ENCODE data around the gene EPHA8. TPM values are rescaled to one million over a fixed set of nuclear protein-coding genes. Genes with fewer than 3 reads are reported as not detected.

The EPHA8 gene
- total and polyA plus RNA-seq, 2 donors from 2014 or later = 0.09 TPM; not detected in 1

DNA sequence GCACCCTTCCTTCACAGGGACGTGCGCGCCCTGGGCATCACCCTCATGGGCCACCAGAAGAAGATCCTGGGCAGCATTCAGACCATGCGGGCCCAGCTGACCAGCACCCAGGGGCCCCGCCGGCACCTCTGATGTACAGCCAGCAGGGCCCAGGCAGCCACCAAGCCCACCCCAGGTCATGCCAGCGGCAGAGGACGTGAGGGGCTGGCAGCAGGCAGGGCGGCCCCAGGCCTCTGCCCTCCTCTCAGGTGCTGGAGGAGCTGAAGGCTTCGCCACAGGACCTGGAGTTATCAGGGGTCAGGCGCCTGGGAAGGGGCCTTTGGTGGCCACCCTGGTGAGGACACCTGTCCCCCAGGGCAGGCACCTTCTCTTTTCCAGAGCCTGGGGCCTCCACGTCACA is 38.3 kb downstream of the EPHA8 start:
- Histone ChIP-seq H3K9me3 (ENCODE audit: control insufficient read depth in 2 of 3, insufficient read depth in 1 of 3, low read length in 3 of 3) (no peaks in the 10 kb centered on the region), H3K27ac (ENCODE audit: low read depth in 2 of 2, low read length in 2 of 2) (no peak overlapping the region), H3K9ac (ENCODE audit: low read length in 3 of 3) (no peak overlapping the region), H3K27me3 (ENCODE audit: control insufficient read depth, insufficient read depth, low read length) (no peaks in the 10 kb centered on the region), H3K4me3 (ENCODE audit: low read length in 3 of 3) (no peak overlapping the region), H3K36me3 (ENCODE audit: control insufficient read depth in 2 of 3, insufficient read depth in 3 of 3, low read length in 3 of 3) (no peaks in the 10 kb centered on the region), H3K4me1 (ENCODE audit: control insufficient read depth in 2 of 3, insufficient read depth in 2 of 3, low read depth in 1 of 3, low read length in 3 of 3) (no peaks in the 10 kb centered on the region)
- intact Hi-C loops (cut with DNase I) = no loop called here
- DNase-seq (no peak), FAIRE-seq (no peak)
- TF ChIP-seq, protein P1, sequence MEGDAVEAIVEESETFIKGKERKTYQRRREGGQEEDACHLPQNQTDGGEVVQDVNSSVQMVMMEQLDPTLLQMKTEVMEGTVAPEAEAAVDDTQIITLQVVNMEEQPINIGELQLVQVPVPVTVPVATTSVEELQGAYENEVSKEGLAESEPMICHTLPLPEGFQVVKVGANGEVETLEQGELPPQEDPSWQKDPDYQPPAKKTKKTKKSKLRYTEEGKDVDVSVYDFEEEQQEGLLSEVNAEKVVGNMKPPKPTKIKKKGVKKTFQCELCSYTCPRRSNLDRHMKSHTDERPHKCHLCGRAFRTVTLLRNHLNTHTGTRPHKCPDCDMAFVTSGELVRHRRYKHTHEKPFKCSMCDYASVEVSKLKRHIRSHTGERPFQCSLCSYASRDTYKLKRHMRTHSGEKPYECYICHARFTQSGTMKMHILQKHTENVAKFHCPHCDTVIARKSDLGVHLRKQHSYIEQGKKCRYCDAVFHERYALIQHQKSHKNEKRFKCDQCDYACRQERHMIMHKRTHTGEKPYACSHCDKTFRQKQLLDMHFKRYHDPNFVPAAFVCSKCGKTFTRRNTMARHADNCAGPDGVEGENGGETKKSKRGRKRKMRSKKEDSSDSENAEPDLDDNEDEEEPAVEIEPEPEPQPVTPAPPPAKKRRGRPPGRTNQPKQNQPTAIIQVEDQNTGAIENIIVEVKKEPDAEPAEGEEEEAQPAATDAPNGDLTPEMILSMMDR (IDR thresholded peaks at IDR 0.05; ENCODE audit: borderline replicate concordance, extremely low read depth, insufficient read depth) = no peak

DNA sequence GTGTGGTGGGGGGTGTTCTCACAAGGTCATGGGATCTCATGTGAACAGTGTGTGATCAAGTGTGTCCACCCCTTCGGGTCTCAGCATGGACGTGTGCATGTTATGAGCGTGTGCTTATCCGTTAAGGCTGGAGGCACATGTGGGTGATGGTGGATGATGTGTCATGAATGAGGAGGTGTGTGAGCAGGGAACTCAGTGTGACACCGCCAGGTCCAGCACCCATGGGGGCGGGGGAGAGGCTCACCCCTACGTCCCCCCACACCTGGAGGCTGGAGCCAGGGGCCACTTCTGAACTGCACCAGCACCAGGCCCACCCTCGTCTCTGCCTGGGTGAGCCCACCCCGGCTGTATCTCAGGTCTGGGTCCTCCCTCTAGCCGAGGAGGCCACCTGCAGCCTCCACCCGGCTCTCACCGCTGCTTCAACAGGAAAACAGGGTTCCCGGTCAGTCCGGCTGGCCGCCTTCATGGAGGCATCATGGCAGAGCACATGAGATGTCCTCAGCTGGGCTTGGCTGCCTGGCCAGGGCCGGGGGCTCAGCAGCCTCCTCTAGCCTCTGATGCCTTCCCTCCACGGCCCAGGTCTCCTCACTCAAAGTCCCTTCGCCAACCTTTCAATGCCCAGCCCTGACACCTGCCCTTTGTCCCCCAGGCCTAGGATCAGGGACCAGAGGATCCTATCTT is 38.9 kb downstream of the EPHA8 start:
- no peaks in the 10 kb centered on the region for H3K27me3 ChIP-seq (ENCODE audit: control insufficient read depth, insufficient read depth, low read length)
- no peak overlapping the region for H3K9ac ChIP-seq (ENCODE audit: low read length in 3 of 3)
- no peak overlapping the region for H3K27ac ChIP-seq (ENCODE audit: low read depth in 2 of 2, low read length in 2 of 2)
- no peaks in the 10 kb centered on the region for H3K4me1 ChIP-seq (ENCODE audit: control insufficient read depth in 2 of 3, insufficient read depth in 2 of 3, low read depth in 1 of 3, low read length in 3 of 3)
- intact Hi-C loops (cut with DNase I) = no loop called here
- H3K4me3 ChIP-seq (ENCODE audit: low read length in 3 of 3) = no peak overlapping the region
- no peaks in the 10 kb centered on the region for H3K36me3 ChIP-seq (ENCODE audit: control insufficient read depth in 2 of 3, insufficient read depth in 3 of 3, low read length in 3 of 3)
- TF ChIP-seq, protein P1 (IDR thresholded peaks at IDR 0.05; ENCODE audit: borderline replicate concordance, extremely low read depth, insufficient read depth) = no peak
- no peak for FAIRE-seq
- no peak for DNase-seq
- H3K9me3 ChIP-seq (ENCODE audit: control insufficient read depth in 2 of 3, insufficient read depth in 1 of 3, low read length in 3 of 3) = no peaks in the 10 kb centered on the region

DNA sequence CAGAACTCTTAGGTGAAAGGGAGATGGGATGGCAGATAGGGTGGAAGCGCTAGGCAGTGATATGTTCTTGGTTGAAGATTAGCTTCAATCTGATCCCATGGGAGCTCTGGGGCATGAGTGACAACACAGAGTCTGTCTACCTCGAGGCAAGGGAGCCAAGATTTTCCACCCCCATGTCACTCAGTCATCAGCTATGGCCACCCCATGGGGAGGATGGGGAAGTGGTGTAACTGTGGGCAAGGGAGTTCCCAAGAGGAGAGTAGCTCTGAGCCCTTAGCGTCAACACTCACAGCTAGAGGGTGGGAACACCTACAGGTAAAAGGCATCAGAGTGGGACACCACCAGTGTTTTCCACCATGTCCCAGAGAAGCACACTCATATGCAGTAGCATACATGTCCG is 42.9 kb downstream of the EPHA8 start:
- Histone ChIP-seq H3K4me3 (ENCODE audit: low read length in 3 of 3) (no peak overlapping the region), H3K27ac (ENCODE audit: low read depth in 2 of 2, low read length in 2 of 2) (no peak overlapping the region), H3K9ac (ENCODE audit: low read length in 3 of 3) (no peak overlapping the region), H3K9me3 (ENCODE audit: control insufficient read depth in 2 of 3, insufficient read depth in 1 of 3, low read length in 3 of 3) (no peaks in the 10 kb centered on the region), H3K4me1 (ENCODE audit: control insufficient read depth in 2 of 3, insufficient read depth in 2 of 3, low read depth in 1 of 3, low read length in 3 of 3) (no peaks in the 10 kb centered on the region), H3K27me3 (ENCODE audit: control insufficient read depth, insufficient read depth, low read length) (peaks cover 2% of the 10 kb centered on the region), H3K36me3 (ENCODE audit: control insufficient read depth in 2 of 3, insufficient read depth in 3 of 3, low read length in 3 of 3) (no peaks in the 10 kb centered on the region)
- DNase-seq = no peak
- TF ChIP-seq, protein P1 (IDR thresholded peaks at IDR 0.05; ENCODE audit: borderline replicate concordance, extremely low read depth, insufficient read depth) = no peak
- no peak for FAIRE-seq
- intact Hi-C loops (cut with DNase I) = no loop called here

DNA sequence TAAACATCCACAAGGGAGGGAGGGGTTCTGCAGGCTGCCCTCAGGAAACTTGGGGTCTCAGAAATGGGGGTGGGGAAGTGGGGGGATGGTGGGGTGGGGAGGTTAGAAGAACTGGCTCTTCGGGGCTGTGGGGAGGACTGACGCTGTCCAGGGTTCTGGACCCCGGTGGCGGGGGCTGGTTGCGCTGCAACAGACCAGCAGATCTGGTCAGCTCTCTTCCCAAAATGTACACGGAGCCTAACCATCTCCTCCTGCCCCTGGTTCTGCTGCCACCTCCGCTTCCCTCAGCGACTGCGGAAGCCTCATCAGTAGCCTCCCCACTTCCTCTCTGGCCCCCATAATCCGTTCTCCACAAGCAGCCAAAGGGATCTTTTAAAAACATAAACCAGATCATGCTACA is 43.9 kb downstream of the EPHA8 start:
- H3K4me1 ChIP-seq (ENCODE audit: control insufficient read depth in 2 of 3, insufficient read depth in 2 of 3, low read depth in 1 of 3, low read length in 3 of 3) = no peaks in the 10 kb centered on the region
- no peak overlapping the region for H3K27ac ChIP-seq (ENCODE audit: low read depth in 2 of 2, low read length in 2 of 2)
- no peaks in the 10 kb centered on the region for H3K36me3 ChIP-seq (ENCODE audit: control insufficient read depth in 2 of 3, insufficient read depth in 3 of 3, low read length in 3 of 3)
- H3K9me3 ChIP-seq (ENCODE audit: control insufficient read depth in 2 of 3, insufficient read depth in 1 of 3, low read length in 3 of 3) = no peaks in the 10 kb centered on the region
- DNase-seq (peak in 1 of 5 donors; percentile 29), FAIRE-seq (no peak)
- H3K4me3 ChIP-seq (ENCODE audit: low read length in 3 of 3) = no peak overlapping the region
- H3K27me3 ChIP-seq (ENCODE audit: control insufficient read depth, insufficient read depth, low read length) = peaks cover 2% of the 10 kb centered on the region
- no peak overlapping the region for H3K9ac ChIP-seq (ENCODE audit: low read length in 3 of 3)
- intact Hi-C loops (cut with DNase I) = no loop called here
- TF ChIP-seq, protein P1 (IDR thresholded peaks at IDR 0.05; ENCODE audit: borderline replicate concordance, extremely low read depth, insufficient read depth) = no peak
